Prostate gland (tissue), 2 donors: Measurements from ENCODE around the gene UGT2B17.

Experiments
- POLR2A ChIP-seq: fragments of 450-650 bp; IDR thresholded peaks from one replicate; pipeline ENCODE4 v1.6.1; 2016; ENCODE audit warnings: antibody characterized with exemption, mild to moderate bottlenecking
- POLR2AphosphoS5 ChIP-seq: sonication (generic); formaldehyde crosslinking; IDR thresholded peaks from one replicate; pipeline ENCODE4 v1.6.1; 2017; ENCODE audit warnings: antibody characterized with exemption
- TF ChIP-seq, protein P1 (sequence below), 4 experiments: fragments of 200-600 bp in 2 of 4; fragments of 450-650 bp in 2 of 4; sonication (generic) in 2 of 4; IDR thresholded peaks; 1 replicate in 3 of 4; 2 replicates in 1 of 4; pipeline ENCODE4 v1.5.1; 2016 to 2019; ENCODE audit warnings: antibody characterized with exemption in 4 of 4, mild to moderate bottlenecking in 2 of 4, moderate library complexity in 2 of 4

- TF ChIP-seq, protein P1, sequence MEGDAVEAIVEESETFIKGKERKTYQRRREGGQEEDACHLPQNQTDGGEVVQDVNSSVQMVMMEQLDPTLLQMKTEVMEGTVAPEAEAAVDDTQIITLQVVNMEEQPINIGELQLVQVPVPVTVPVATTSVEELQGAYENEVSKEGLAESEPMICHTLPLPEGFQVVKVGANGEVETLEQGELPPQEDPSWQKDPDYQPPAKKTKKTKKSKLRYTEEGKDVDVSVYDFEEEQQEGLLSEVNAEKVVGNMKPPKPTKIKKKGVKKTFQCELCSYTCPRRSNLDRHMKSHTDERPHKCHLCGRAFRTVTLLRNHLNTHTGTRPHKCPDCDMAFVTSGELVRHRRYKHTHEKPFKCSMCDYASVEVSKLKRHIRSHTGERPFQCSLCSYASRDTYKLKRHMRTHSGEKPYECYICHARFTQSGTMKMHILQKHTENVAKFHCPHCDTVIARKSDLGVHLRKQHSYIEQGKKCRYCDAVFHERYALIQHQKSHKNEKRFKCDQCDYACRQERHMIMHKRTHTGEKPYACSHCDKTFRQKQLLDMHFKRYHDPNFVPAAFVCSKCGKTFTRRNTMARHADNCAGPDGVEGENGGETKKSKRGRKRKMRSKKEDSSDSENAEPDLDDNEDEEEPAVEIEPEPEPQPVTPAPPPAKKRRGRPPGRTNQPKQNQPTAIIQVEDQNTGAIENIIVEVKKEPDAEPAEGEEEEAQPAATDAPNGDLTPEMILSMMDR (IDR thresholded peaks at IDR 0.05) = no peak
- TF ChIP-seq POLR2A = no peak
- TF ChIP-seq POLR2AphosphoS5 = no peak
Measured at GRCh38 chr4:68606240-68606639, 30.1 kb upstream of the UGT2B17 start.
